ENCODE data around the gene RPS6KA2. TPM values are rescaled to one million over a fixed set of nuclear protein-coding genes. Genes with fewer than 3 reads are reported as not detected.

The RPS6KA2 gene
- total RNA-seq (2022; extraction: Qiagen RNA extraction): 0.16 to 0.38 TPM (median 0.23 TPM) in 5 replicates

GRCh38 chr6:166627033-166627874, at the start of gene RPS6KA2:
Gene RPS6KA2 (minus strand): TSS chr6:166627251. CDS start chr6:166627019, 232 bp downstream.

DNA sequence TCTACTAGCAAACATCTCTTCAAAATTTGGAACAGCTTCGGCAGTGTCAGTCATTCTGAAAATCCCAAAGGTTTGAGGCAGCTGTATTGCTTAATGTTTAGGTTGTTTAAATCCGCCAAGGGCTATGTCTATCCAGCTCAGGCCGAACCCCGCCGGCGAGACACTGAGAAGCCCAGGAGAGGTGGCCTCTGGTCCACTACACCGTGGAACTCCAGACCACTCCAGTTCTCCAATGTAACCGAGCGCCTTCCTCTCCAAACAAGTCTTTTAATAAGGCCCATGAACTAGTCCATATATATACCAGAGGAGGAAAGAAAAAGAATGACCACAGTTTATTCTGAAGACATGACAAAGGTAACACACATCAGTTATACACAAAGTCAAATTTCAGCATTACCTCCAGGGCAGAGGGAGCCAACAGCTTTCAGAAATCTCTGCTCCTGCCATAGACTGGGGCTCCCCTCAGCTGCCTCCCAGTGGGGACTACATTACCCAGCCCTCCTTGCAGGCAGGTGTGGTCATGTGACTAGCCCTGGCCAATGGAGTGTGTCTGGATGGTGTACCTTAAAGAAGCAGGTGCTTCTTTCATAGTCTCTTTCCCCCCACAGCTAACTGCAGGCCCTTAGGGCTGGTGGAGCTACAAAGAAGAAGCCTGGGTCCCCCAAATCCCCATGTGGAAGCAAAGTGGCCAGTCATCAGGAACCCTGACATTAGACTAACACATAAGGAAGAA, 40.5 kb downstream of the RPS6KA2 start, which contains the start of gene RAMACL:
TSS of gene RAMACL (minus strand) at position 255 of the 733 bp plus-strand sequence. CDS start at position 54, 201 bp downstream.

DNA sequence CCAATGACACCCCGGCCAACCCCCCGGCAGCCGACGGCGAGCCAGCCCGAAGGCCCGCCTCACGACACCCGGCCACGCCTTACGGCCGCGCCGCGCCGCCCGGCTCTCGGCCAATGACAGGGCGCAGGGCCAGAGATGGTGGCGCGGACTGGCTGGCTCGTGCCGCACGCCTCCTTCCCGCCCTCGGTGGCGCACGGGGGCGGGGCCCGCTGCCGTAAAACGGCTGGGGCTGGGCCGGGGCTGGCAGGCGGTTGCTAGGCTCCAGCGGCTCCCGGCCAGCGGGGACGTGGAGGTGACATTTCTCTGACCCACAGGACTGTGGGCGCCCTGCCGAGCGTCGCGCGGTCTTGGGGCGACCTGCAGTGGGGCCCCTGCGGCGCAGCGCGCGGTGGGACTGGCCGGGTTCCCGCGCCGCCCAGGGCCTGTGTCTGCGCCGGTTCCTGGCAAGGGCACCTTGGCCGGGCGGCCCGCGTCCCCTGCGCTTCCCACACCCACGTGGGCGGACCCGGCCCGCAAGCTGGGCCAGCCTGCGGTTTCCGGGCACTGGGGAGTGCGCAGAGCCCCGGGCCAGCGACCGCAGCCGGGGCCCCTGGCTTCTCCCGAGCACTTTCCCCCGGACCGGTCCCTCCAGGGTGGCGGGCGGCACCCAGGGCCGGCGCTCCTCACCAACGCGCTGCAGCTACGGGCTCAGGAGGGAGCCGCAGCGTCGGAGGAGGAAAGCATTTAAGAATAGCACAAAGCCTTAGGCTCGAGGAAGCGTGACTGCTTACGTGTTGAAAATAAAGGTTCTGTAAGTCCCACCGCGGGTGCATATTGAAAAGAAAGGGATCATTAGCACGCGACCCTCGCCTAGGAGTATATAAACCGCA, 243.9 kb downstream of the RPS6KA2 start, which contains the start of gene MPC1:
TSS of gene MPC1 (minus strand) at position 8 of the 869 bp plus-strand sequence. CDS start 64 bp downstream, outside the sequence.

Other genes with a start within 250 kb of the RPS6KA2 start
- gene MPC1, start 244.3 kb downstream of the RPS6KA2 start, total RNA-seq (2022; extraction: Qiagen RNA extraction): 4.1 to 5.0 TPM (median 4.4 TPM) in 5 replicates
- 0.07 to 0.18 TPM (median 0.11 TPM) in 5 replicates for gene RAMACL, start 40.6 kb downstream of the RPS6KA2 start, total RNA-seq (2022; extraction: Qiagen RNA extraction)

Measured in A549 treated with dexamethasone at 1 μM for 4 hours (cell line).